CD8-positive, alpha-beta memory T cell (primary cell): ENCODE measurements around the gene ADPRHL1. TPM values are rescaled to one million over a fixed set of nuclear protein-coding genes. Genes with fewer than 3 reads are reported as not detected.
A peak's percentile ranks its signal among the peaks of the same experiment; 100 is the strongest.

Experiments used
- CTCF ChIA-PET: fragments of 350-600 bp; sonication (Branson Sonifier 250); formaldehyde crosslinking; loops from one replicate; lab custom pipeline; 2021; ENCODE audit warnings: antibody characterized with exemption; lab: Charles Lee
- POLR2A ChIA-PET: fragments of 350-600 bp; sonication (Branson Sonifier 250); formaldehyde crosslinking; loops from one replicate; lab custom pipeline; 2021; ENCODE audit warnings: antibody characterized with exemption; lab: Charles Lee
- DNase-seq, 5 donors: peaks; one replicate each; pipeline versions ENCODE4 v3.0.0 to v3.0.0-alpha.2; 2020 to 2022; ENCODE audit warnings: mixed read lengths in 1 of 5
- H3K27ac ChIP-seq: one replicate; pipeline ENCODE4 v1.7.0; 2013; ENCODE audit warnings: low read depth, mild to moderate bottlenecking, low read length, moderate library complexity
- H3K27me3 ChIP-seq: 2 replicates; pipeline ENCODE4 v1.7.0; 2013; ENCODE audit warnings: low read length, mild to moderate bottlenecking; ENCODE audit not compliant: insufficient read depth, poor library complexity, severe bottlenecking
- H3K36me3 ChIP-seq: 2 replicates; pipeline ENCODE4 v1.7.0; 2013; ENCODE audit warnings: mild to moderate bottlenecking, low read length, moderate library complexity; ENCODE audit not compliant: insufficient read depth
- H3K4me1 ChIP-seq: 2 replicates; pipeline ENCODE4 v1.7.0; 2013; ENCODE audit warnings: mild to moderate bottlenecking, low read length, moderate library complexity; ENCODE audit not compliant: insufficient read depth
- H3K4me3 ChIP-seq: 2 replicates; pipeline ENCODE4 v1.7.0; 2013; ENCODE audit warnings: mild to moderate bottlenecking, low read length
- H3K9me3 ChIP-seq: 2 replicates; pipeline ENCODE4 v1.7.0; 2013; ENCODE audit warnings: mild to moderate bottlenecking, low read length
- H3K27ac Mint-ChIP-seq, 8 donors: one replicate each; pipeline ENCODE4 v1.8.0; 2020 to 2021; ENCODE audit warnings: mixed read lengths in 8 of 8, mild to moderate bottlenecking in 6 of 8, inconsistent platforms in 3 of 8, moderate library complexity in 3 of 8
- H3K27me3 Mint-ChIP-seq, 2 donors: one replicate each; pipeline ENCODE4 v1.8.0; 2020 to 2021; ENCODE audit warnings: mixed read lengths in 2 of 2, mild to moderate bottlenecking in 1 of 2, moderate library complexity in 1 of 2
- H3K36me3 Mint-ChIP-seq, 3 donors: one replicate each; pipeline ENCODE4 v1.8.0; 2020 to 2021; ENCODE audit warnings: mixed read lengths in 3 of 3, inconsistent platforms in 1 of 3, mild to moderate bottlenecking in 1 of 3
- H3K4me1 Mint-ChIP-seq, 3 donors: one replicate each; pipeline ENCODE4 v1.8.0; 2020 to 2021; ENCODE audit warnings: mixed read lengths in 3 of 3, inconsistent platforms in 1 of 3, mild to moderate bottlenecking in 1 of 3
- H3K4me3 Mint-ChIP-seq, 7 donors: one replicate each; pipeline ENCODE4 v1.8.0; 2020 to 2021; ENCODE audit warnings: mixed read lengths in 7 of 7, mild to moderate bottlenecking in 6 of 7, moderate library complexity in 4 of 7, inconsistent platforms in 2 of 7
- H3K9me3 Mint-ChIP-seq, 5 donors: one replicate each; pipeline ENCODE4 v1.8.0; 2020 to 2022; ENCODE audit warnings: mixed read lengths in 5 of 5, mild to moderate bottlenecking in 3 of 5, moderate library complexity in 2 of 5, inconsistent platforms in 1 of 5
- polyA plus RNA-seq: library from polyadenylated mRNA; unstranded; fragments of 300-500 nt; fragmentation: Illumina TruSeq; gene quantifications from one replicate; pipeline ENCODE4 v1.2.3, GENCODE V29; 2021
- total RNA-seq, 2 experiments: library from RNA; stranded (reverse); gene quantifications; one replicate each; pipeline ENCODE4 v1.2.3, GENCODE V29; 2021

The ADPRHL1 gene
- total and polyA plus RNA-seq, 3 experiments from 2014 or later: 0.56 to 0.85 (median 0.84) TPM

GRCh38 chr13:113486698-113487097 is 33.4 kb upstream of the ADPRHL1 start:
- Histone ChIP-seq H3K4me1 (peaks cover 23% of the 10 kb centered on the region), H3K4me3 (no peak overlapping the region), H3K27me3 (no peaks in the 10 kb centered on the region), H3K36me3 (no peaks in the 10 kb centered on the region), H3K27ac (no peak overlapping the region), H3K9me3 (no peaks in the 10 kb centered on the region)
- H3K4me3 Mint-ChIP-seq: peak overlapping the region in 1 of 7 donors; percentile 92
- CTCF ChIA-PET: no interaction called here
- peaks cover 0 to 20% (median 1%) of the 10 kb centered on the region in 3 donors for H3K36me3 Mint-ChIP-seq
- POLR2A ChIA-PET: no interaction called here
- no peaks in the 10 kb centered on the region for H3K9me3 Mint-ChIP-seq
- H3K27ac Mint-ChIP-seq: no peak overlapping the region
- H3K4me1 Mint-ChIP-seq: peaks cover 36 to 60% (median 50%) of the 10 kb centered on the region in 3 donors
- H3K27me3 Mint-ChIP-seq: no peaks in the 10 kb centered on the region
- DNase-seq: no peak

GRCh38 chr13:113485545-113485944 is 32.3 kb upstream of the ADPRHL1 start:
- Mint-ChIP-seq H3K4me3 (no peak overlapping the region), H3K36me3 (peaks cover 0 to 22% (median 1%) of the 10 kb centered on the region in 3 donors), H3K4me1 (peaks cover 35 to 57% (median 48%) of the 10 kb centered on the region in 3 donors), H3K27ac (no peak overlapping the region), H3K9me3 (no peaks in the 10 kb centered on the region), H3K27me3 (no peaks in the 10 kb centered on the region)
- ChIA-PET CTCF (no interaction called here), POLR2A (no interaction called here)
- Histone ChIP-seq H3K27ac (no peak overlapping the region), H3K4me1 (peaks cover 21% of the 10 kb centered on the region), H3K4me3 (no peak overlapping the region), H3K27me3 (no peaks in the 10 kb centered on the region), H3K9me3 (no peaks in the 10 kb centered on the region), H3K36me3 (no peaks in the 10 kb centered on the region)
- DNase-seq: no peak

- POLR2A ChIA-PET: no interaction called here
- Mint-ChIP-seq H3K27ac (peak overlapping the region in 2 of 8 donors; percentile 3 to 29), H3K4me3 (no peak overlapping the region), H3K4me1 (peaks cover 21 to 43% (median 35%) of the 10 kb centered on the region in 3 donors), H3K9me3 (no peaks in the 10 kb centered on the region), H3K36me3 (peaks cover 3 to 35% (median 6%) of the 10 kb centered on the region in 3 donors), H3K27me3 (no peaks in the 10 kb centered on the region)
- no peaks in the 10 kb centered on the region for H3K9me3 ChIP-seq
- no peak overlapping the region for H3K4me3 ChIP-seq
- DNase-seq: no peak
- H3K4me1 ChIP-seq: peaks cover 9% of the 10 kb centered on the region
- H3K36me3 ChIP-seq: peaks cover 10% of the 10 kb centered on the region
- no peak overlapping the region for H3K27ac ChIP-seq
- H3K27me3 ChIP-seq: no peaks in the 10 kb centered on the region
- CTCF ChIA-PET: interaction anchor here (1.2 to 1.5 kb wide), 3 partner anchors 9 to 12 kb away, joined by 3 to 4 read pairs (median 4); no protein-coding TSS in a partner anchor
Observed at GRCh38 chr13:113483504-113484293, 30.4 kb upstream of the ADPRHL1 start.

- Histone ChIP-seq H3K9me3 (no peaks in the 10 kb centered on the region), H3K4me1 (peaks cover 4% of the 10 kb centered on the region), H3K36me3 (peaks cover 10% of the 10 kb centered on the region), H3K27ac (no peak overlapping the region), H3K27me3 (no peaks in the 10 kb centered on the region), H3K4me3 (no peak overlapping the region)
- Mint-ChIP-seq H3K9me3 (no peaks in the 10 kb centered on the region), H3K27ac (peak overlapping the region in 1 of 8 donors; percentile 3), H3K27me3 (no peaks in the 10 kb centered on the region), H3K4me1 (peaks cover 16 to 36% (median 28%) of the 10 kb centered on the region in 3 donors), H3K4me3 (no peak overlapping the region), H3K36me3 (peaks cover 6 to 40% (median 12%) of the 10 kb centered on the region in 3 donors)
- no peak for DNase-seq
- ChIA-PET CTCF (interaction anchor here (1.5 to 2.3 kb wide), 3 partner anchors 7 to 13 kb away, joined by 4 to 6 read pairs (median 4); partner anchors contain the start of gene DCUN1D2), POLR2A (no interaction called here)
Observed at GRCh38 chr13:113483081-113483480, 29.8 kb upstream of the ADPRHL1 start.

- H3K4me3 Mint-ChIP-seq: no peak overlapping the region
- H3K36me3 Mint-ChIP-seq: peaks cover 14 to 75% (median 16%) of the 10 kb centered on the region in 3 donors
- Histone ChIP-seq H3K9me3 (no peaks in the 10 kb centered on the region), H3K27ac (no peak overlapping the region), H3K4me3 (no peak overlapping the region), H3K36me3 (peaks cover 10% of the 10 kb centered on the region), H3K4me1 (no peaks in the 10 kb centered on the region), H3K27me3 (no peaks in the 10 kb centered on the region)
- H3K9me3 Mint-ChIP-seq: no peaks in the 10 kb centered on the region
- no peak for DNase-seq
- H3K27me3 Mint-ChIP-seq: no peaks in the 10 kb centered on the region
- POLR2A ChIA-PET: interaction anchor here (0.7 kb wide), 1 partner anchor 19 kb away, joined by 3 read pairs; no protein-coding TSS in a partner anchor
- H3K4me1 Mint-ChIP-seq: peaks cover 6 to 10% (median 9%) of the 10 kb centered on the region in 3 donors
- CTCF ChIA-PET: no interaction called here
- H3K27ac Mint-ChIP-seq: peak overlapping the region in 1 of 8 donors; percentile 46
Observed at GRCh38 chr13:113479179-113479578, 25.9 kb upstream of the ADPRHL1 start.

GRCh38 chr13:113477724-113478123 is 24.4 kb upstream of the ADPRHL1 start:
- H3K36me3 Mint-ChIP-seq: peaks cover 16 to 76% (median 17%) of the 10 kb centered on the region in 3 donors
- no peaks in the 10 kb centered on the region for H3K9me3 Mint-ChIP-seq
- no peaks in the 10 kb centered on the region for H3K9me3 ChIP-seq
- H3K4me3 ChIP-seq: no peak overlapping the region
- ChIA-PET POLR2A (no interaction called here), CTCF (no interaction called here)
- no peak for DNase-seq
- H3K27ac ChIP-seq: no peak overlapping the region
- H3K36me3 ChIP-seq: peaks cover 10% of the 10 kb centered on the region
- no peaks in the 10 kb centered on the region for H3K4me1 ChIP-seq
- H3K4me3 Mint-ChIP-seq: no peak overlapping the region
- no peaks in the 10 kb centered on the region for H3K4me1 Mint-ChIP-seq
- no peaks in the 10 kb centered on the region for H3K27me3 Mint-ChIP-seq
- no peak overlapping the region for H3K27ac Mint-ChIP-seq
- H3K27me3 ChIP-seq: no peaks in the 10 kb centered on the region

GRCh38 chr13:113476811-113477210 is 23.5 kb upstream of the ADPRHL1 start:
- no peak for DNase-seq
- POLR2A ChIA-PET: no interaction called here
- CTCF ChIA-PET: no interaction called here

GRCh38 chr13:113475911-113476310 is 22.6 kb upstream of the ADPRHL1 start:
- H3K27me3 Mint-ChIP-seq: no peaks in the 10 kb centered on the region
- H3K36me3 ChIP-seq: peaks cover 10% of the 10 kb centered on the region
- H3K4me1 ChIP-seq: no peaks in the 10 kb centered on the region
- no peak for DNase-seq
- no peaks in the 10 kb centered on the region for H3K9me3 ChIP-seq
- H3K4me3 Mint-ChIP-seq: no peak overlapping the region
- CTCF ChIA-PET: no interaction called here
- H3K27me3 ChIP-seq: no peaks in the 10 kb centered on the region
- H3K27ac Mint-ChIP-seq: no peak overlapping the region
- H3K27ac ChIP-seq: no peak overlapping the region
- peaks cover 23 to 80% (median 25%) of the 10 kb centered on the region in 3 donors for H3K36me3 Mint-ChIP-seq
- no peaks in the 10 kb centered on the region for H3K9me3 Mint-ChIP-seq
- H3K4me1 Mint-ChIP-seq: peaks cover 0 to 6% (median 6%) of the 10 kb centered on the region in 3 donors
- H3K4me3 ChIP-seq: no peak overlapping the region
- POLR2A ChIA-PET: no interaction called here

More at GRCh38 chr13:113476811-113477210, 23.5 kb upstream of the ADPRHL1 start:
- Histone ChIP-seq H3K9me3 (no peaks in the 10 kb centered on the region), H3K4me3 (no peak overlapping the region), H3K4me1 (no peaks in the 10 kb centered on the region), H3K27me3 (no peaks in the 10 kb centered on the region), H3K36me3 (peaks cover 10% of the 10 kb centered on the region), H3K27ac (no peak overlapping the region)
- Mint-ChIP-seq H3K27me3 (no peaks in the 10 kb centered on the region), H3K27ac (no peak overlapping the region), H3K4me1 (no peaks in the 10 kb centered on the region), H3K36me3 (peaks cover 16 to 75% (median 17%) of the 10 kb centered on the region in 3 donors), H3K4me3 (no peak overlapping the region), H3K9me3 (no peaks in the 10 kb centered on the region)
